ENCODE measurements around the gene TSHZ1. TPM values are rescaled to one million over a fixed set of nuclear protein-coding genes. Genes with fewer than 3 reads are reported as not detected.

TSHZ1 gene
- total RNA-seq, 1 donor from 2014 or later, result 10.0 TPM

GRCh38 chr18:75209129-75209950, 1.3 kb upstream of the TSHZ1 start, which contains the start of gene PTGR3:
Gene PTGR3 (minus strand): TSS chr18:75209139. CDS start chr18:75209058, 81 bp downstream.
- peak; percentile 74 for DNase-seq

GRCh38 chr18:75209951-75210258, 692 bp upstream of the TSHZ1 start:
- DNase-seq, result no peak

DNA sequence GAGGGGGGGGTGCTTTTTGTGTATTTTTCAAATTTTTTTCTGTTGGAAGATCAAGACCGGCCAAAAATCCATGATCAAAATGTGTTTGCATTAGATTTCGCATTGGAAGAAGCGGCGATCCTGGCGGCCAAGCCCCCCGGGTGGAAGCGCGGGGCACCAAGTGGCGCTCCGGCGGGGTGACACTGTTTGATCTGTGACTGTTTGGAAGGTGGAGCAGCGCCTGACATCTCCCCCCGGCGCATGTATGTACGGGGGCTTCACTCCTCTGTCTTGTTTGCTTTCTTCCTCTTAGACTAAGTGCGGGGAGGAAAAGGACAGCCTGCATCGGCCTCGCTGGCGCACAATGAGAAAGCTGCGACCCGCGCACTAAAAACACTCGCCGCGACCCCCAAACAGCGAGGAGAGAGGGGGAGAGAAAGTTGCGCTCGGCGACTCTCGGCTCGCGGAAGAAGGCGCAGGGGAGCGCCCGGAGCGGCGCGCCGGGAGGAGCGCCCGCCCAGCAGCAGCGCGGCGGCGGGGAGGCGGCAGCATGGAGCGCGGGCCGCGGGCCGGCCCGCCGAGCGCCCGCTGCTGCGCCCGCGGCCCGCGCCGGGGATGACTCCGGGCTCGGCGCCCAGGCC, 515 bp downstream of the TSHZ1 start:
- DNase-seq, result peak; percentile 31

- peak; percentile 13 for DNase-seq
Measured at GRCh38 chr18:75211626-75211952, 992 bp downstream of the TSHZ1 start.

GRCh38 chr18:75211953-75212750, 1.6 kb downstream of the TSHZ1 start:
- DNase-seq, result peak; percentile 58

DNA sequence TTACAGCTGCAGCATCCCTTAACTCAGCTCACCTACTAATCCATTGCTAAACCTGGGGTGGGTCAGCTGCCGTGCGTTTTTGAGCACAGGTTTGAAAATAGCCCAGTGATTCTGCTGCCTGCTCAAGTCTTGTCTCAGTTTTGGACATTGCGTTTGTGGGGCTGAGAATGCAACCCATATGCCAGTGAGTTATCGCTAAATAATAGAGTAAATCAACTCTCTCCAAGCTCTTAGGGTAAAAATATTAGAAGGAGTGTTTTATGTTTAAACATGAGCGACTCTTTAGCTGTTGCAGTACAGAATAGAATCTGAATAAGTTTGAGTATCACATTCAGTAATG, 2.1 kb downstream of the TSHZ1 start:
- DNase-seq, result no peak

- DNase-seq, result peak; percentile 83
Measured at GRCh38 chr18:75213611-75214331, 3.2 kb downstream of the TSHZ1 start.

GRCh38 chr18:75214332-75214690, 3.7 kb downstream of the TSHZ1 start:
- peak; percentile 28 for DNase-seq

DNA sequence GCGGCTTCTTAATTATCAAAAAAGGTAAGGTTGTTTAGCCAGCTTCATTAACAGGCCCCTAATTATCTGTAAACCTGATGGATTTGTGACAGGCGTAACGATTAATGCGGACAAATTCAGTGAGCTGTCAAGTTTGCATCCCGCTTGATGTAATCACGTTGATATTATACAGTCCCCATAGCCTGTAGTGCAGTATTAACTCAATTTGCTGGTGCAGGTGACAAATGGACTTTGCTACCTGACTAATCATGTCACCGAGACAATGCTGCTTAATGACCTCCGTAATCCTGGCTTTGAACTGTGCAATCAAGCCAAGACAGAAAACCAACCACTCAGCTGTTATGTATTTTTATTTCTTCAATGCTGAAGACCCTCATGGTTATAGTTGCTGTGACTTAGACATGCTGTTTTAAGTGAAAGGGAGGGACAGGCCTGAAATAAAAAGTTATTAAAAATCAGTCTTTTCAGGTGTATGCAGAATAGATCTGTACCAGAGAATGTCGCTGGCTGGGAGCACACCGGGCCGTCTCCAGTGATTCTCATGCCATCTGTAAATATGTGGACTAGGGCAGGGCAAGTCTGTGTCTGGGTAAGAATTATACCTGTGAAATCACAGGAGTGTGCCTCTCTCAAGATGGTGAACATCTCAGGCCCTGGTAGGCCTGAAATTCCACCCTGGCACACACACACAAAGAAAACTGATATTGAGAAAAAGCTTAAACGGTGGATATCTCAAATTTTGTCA, 4.3 kb downstream of the TSHZ1 start:
- DNase-seq, result no peak

- DNase-seq, result no peak
Measured at GRCh38 chr18:75215663-75216062, 5.1 kb downstream of the TSHZ1 start.

GRCh38 chr18:75216212-75216910, 5.8 kb downstream of the TSHZ1 start:
- no peak for DNase-seq

DNA sequence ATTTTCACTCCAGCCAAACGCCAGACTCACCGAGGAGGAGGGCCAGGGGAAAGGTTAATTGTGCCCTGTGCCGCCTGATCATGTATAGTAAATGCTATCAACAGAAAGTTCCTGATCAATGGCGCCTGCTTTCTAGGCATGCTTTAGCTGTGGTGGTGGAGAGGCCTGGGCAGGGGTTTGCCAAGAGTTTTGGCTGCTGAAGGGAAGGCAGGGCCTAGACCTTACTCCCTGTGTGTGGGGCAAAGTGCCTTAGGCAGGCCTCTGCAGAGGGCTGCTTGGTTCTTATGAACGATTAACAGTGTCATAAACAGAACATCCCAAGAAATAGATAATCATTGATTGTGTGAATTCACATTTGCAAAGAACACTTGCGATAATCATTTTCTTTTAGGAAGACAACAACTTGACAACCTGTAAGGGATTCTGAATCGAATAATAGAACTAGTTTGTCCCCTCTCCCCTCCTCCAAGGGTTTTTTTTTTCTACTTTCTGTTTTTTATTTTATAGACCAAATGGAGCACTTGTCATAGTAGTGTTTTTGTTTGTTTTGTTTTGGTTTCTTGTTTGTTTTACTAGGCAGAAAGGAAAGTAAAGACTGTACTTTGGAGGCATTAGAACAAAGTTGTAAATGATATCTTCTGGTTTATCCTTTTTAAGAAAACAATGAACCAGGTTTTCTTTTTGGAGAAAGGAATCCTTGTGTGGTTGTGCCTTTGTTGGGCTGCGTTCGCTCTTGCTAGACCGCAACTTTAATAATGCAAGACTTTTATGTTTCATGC, 6.5 kb downstream of the TSHZ1 start:
- no peak for DNase-seq

DNA sequence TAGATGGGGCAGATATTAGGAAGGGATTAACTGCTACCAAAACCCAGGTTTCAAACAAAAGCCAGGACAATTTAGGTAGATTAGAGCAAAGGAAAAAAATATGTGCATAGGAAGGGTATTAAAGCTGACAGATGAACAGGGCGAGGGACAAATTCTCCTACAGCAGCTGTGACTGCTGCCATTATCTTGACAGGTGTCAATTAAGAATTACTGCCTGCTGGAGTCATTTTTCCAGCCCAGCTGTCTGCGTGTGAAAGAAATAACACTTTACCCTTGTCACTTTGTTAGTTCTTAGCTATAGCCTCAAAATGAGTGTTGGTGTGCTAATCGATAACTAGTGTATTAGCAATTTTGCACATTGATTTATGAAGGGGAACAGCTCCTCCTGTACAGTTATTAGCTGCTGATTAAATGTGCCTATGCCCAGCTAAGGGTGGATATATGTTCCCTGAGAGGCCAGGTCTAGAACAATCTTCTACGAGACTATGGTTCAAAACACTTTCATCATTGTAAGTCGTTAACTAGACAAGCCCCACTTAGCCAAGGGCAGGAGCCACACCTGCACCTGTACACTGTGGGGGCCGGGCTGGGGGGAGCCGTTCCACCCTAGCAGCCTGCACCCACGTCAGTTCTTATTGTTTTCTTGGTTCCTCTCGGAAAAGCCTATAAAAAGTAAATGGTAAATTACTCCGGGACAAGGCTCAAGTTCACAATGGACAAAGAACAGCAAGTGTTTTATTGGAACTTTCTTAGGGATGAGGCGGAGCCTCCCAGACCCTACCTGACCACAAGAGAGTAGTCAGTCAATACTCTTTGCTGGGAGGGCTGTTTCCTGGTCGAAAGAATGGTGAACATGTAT, 7.7 kb downstream of the TSHZ1 start:
- no peak for DNase-seq

- no peak for DNase-seq
Measured at GRCh38 chr18:75219745-75220375, 9.3 kb downstream of the TSHZ1 start.

GRCh38 chr18:75220551-75221355, 10.2 kb downstream of the TSHZ1 start:
- DNase-seq, result no peak

- DNase-seq, result no peak
Measured at GRCh38 chr18:75221397-75221796, 10.8 kb downstream of the TSHZ1 start.

GRCh38 chr18:75221897-75222296, 11.3 kb downstream of the TSHZ1 start:
- peak; percentile 64 for DNase-seq

DNA sequence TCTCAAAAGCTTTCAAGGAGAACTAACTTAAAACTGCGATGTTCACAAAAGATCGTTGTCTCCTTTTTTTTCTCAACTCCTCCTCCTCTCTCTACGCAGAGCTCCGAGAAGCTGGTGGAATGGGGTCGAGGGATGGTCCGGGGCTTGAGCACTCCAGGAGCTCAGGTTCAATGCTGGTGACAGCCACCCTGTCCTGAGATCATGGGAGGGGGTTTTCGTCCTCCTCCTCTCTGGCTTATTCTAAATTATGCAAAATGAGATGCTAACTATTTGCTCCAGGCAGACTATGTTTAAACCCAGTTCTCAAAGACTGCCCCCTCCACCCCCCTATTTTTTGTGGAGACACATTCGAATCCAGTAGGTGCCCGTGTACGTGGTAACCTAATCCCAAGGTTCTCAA, 11.8 kb downstream of the TSHZ1 start:
- DNase-seq, result no peak

Measured in dermis blood vessel endothelial cell (primary cell).